OCI-LY7 (cell line): ENCODE results near the gene ANAPC10. TPM values are rescaled to one million over a fixed set of nuclear protein-coding genes. Genes with fewer than 3 reads are reported as not detected.
A peak's percentile ranks its signal among the peaks of the same experiment; 100 is the strongest.

Source experiments
- BruUV-seq: library from RNA; stranded (reverse); fragments of 400-500 nt; replicated peaks from 2 replicates; lab custom pipeline; 2021; lab: Mats Ljungman, UMichigan
- CTCF ChIA-PET: fragments of 300-600 bp; sonication (Branson Sonifier 250); formaldehyde crosslinking; loops from one replicate; lab custom pipeline; 2022; ENCODE audit warnings: antibody characterized with exemption; ENCODE audit not compliant: unreplicated experiment; lab: Charles Lee
- POLR2A ChIA-PET: fragments of 300-600 bp; sonication (Branson Sonifier 250); formaldehyde crosslinking; loops from one replicate; lab custom pipeline; 2022; ENCODE audit warnings: antibody characterized with exemption; lab: Charles Lee
- DNase-seq: peaks from one replicate; pipeline ENCODE4 v3.0.0-alpha.2; 2015; ENCODE audit warnings: low spot score
- H2AFZ ChIP-seq: fragments of 200-600 bp; sonication (generic), shearing (Covaris generic); 2 replicates; pipeline ENCODE4 v1.6.1; 2014; ENCODE audit warnings: mild to moderate bottlenecking, antibody characterized with exemption, low read length, moderate library complexity
- H3K27ac ChIP-seq: fragments of 200-600 bp; sonication (generic); 2 replicates; pipeline ENCODE4 v1.5.1; 2014; ENCODE audit warnings: mixed run types, low read depth, mild to moderate bottlenecking, moderate library complexity, low read length, inconsistent platforms; ENCODE audit not compliant: poor library complexity, severe bottlenecking
- H3K36me3 ChIP-seq: fragments of 200-600 bp; sonication (generic); 2 replicates; pipeline ENCODE4 v1.6.1; 2014; ENCODE audit warnings: mild to moderate bottlenecking, antibody characterized with exemption, low read length, moderate library complexity, mixed read lengths; ENCODE audit not compliant: insufficient read depth
- H3K4me1 ChIP-seq: fragments of 200-600 bp; sonication (generic); 2 replicates; pipeline ENCODE4 v1.5.1; 2014; ENCODE audit warnings: mild to moderate bottlenecking, low read length; ENCODE audit not compliant: insufficient read depth, poor library complexity, severe bottlenecking
- H3K4me2 ChIP-seq: fragments of 200-600 bp; sonication (generic); 2 replicates; pipeline ENCODE4 v1.6.1; 2014; ENCODE audit warnings: mild to moderate bottlenecking, low read length
- H3K4me3 ChIP-seq: fragments of 200-600 bp; sonication (generic); 2 replicates; pipeline ENCODE4 v1.5.1; 2014; ENCODE audit warnings: mild to moderate bottlenecking, low read depth, low read length; ENCODE audit not compliant: poor library complexity, severe bottlenecking
- H3K79me2 ChIP-seq: fragments of 200-600 bp; sonication (generic); 2 replicates; pipeline ENCODE4 v1.6.1; 2016; ENCODE audit warnings: low read depth, mild to moderate bottlenecking, low read length, moderate library complexity, mixed read lengths; ENCODE audit not compliant: insufficient read depth
- H3K9me2 ChIP-seq: fragments of 200-600 bp; sonication (generic); 2 replicates; pipeline ENCODE4 v1.6.1; 2016; ENCODE audit warnings: mild to moderate bottlenecking, low read length, mixed read lengths; ENCODE audit not compliant: insufficient read depth
- H3K9me3 ChIP-seq: fragments of 200-600 bp; sonication (generic); 2 replicates; pipeline ENCODE4 v1.6.1; 2014; ENCODE audit warnings: mild to moderate bottlenecking, mixed run types, low read length, mixed read lengths
- H4K20me1 ChIP-seq: fragments of 200-600 bp; sonication (generic); 2 replicates; pipeline ENCODE4 v1.6.1; 2014; ENCODE audit warnings: mild to moderate bottlenecking, antibody characterized with exemption, low read length, moderate library complexity, mixed read lengths; ENCODE audit not compliant: insufficient read depth
- EZH2phosphoT487 ChIP-seq: fragments of 200-600 bp; sonication (generic); IDR thresholded peaks from 2 replicates; pipeline ENCODE4 v1.6.1; 2018; ENCODE audit warnings: low read depth, borderline replicate concordance, mild to moderate bottlenecking, mixed run types, antibody characterized with exemption, low read length, moderate library complexity, mixed read lengths
- intact Hi-C: fragments of 100-400 bp; cut with micrococcal nuclease; formaldehyde crosslinking; loops from one replicate; pipeline ENCODE4 v1.10.0; 2022; ENCODE audit not compliant: unreplicated experiment
- total RNA-seq, 2 experiments: library from RNA; depleted of rRNA in 1 of 2; stranded (reverse); fragments of >200 nt in 1 of 2; shearing (Covaris generic) in 1 of 2; gene quantifications; 2 replicates each; pipeline ENCODE4 v1.2.3, GENCODE V29; 2014 to 2022
- TF ChIP-seq, protein P1 (sequence below): fragments of 200-600 bp; sonication (generic); conservative IDR thresholded peaks from 2 replicates; pipeline ENCODE4 v1.5.1; 2014; ENCODE audit warnings: mild to moderate bottlenecking, antibody characterized with exemption, low read length, moderate library complexity, mixed read lengths

ANAPC10 gene
- total RNA-seq, 2 experiments from 2014 or later = 31.6 to 34.1 TPM

DNA sequence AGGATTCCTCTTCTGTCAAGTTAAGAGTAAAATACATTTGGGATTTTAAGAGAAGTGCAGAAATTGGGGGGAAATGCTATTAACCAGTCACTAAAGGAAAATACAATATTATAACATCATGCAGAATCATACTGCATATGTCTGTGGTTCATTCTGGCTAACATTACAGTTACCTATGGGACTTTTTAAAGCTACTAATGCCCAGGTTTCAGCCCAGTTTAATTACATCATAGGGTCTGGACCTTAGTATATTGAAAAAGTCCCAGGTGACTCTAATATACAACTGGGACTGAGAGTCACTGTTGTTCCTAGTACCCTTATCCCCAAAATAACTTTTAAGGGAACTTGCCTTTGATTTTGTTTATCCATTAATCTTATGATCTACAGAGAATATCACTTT, 10.1 kb upstream of the ANAPC10 start:
- DNase-seq = no peak
- Histone ChIP-seq H3K4me2 (no peak overlapping the region), H3K9me2 (no peaks in the 10 kb centered on the region), H3K27ac (no peak overlapping the region), H3K36me3 (peaks cover 98% of the 10 kb centered on the region), H4K20me1 (peaks cover 15% of the 10 kb centered on the region), H2AFZ (no peak overlapping the region), H3K4me3 (no peak overlapping the region), H3K79me2 (peaks cover 76% of the 10 kb centered on the region), H3K9me3 (no peaks in the 10 kb centered on the region), H3K4me1 (peaks cover 13% of the 10 kb centered on the region)
- intact Hi-C loops = loop anchor here (2.0 to 5.0 kb wide), 2 partner anchors 17 to 34 kb away; no protein-coding TSS in a partner anchor
- CTCF ChIA-PET = no interaction called here
- no TSS peak for BruUV-seq
- TF ChIP-seq, protein P1, sequence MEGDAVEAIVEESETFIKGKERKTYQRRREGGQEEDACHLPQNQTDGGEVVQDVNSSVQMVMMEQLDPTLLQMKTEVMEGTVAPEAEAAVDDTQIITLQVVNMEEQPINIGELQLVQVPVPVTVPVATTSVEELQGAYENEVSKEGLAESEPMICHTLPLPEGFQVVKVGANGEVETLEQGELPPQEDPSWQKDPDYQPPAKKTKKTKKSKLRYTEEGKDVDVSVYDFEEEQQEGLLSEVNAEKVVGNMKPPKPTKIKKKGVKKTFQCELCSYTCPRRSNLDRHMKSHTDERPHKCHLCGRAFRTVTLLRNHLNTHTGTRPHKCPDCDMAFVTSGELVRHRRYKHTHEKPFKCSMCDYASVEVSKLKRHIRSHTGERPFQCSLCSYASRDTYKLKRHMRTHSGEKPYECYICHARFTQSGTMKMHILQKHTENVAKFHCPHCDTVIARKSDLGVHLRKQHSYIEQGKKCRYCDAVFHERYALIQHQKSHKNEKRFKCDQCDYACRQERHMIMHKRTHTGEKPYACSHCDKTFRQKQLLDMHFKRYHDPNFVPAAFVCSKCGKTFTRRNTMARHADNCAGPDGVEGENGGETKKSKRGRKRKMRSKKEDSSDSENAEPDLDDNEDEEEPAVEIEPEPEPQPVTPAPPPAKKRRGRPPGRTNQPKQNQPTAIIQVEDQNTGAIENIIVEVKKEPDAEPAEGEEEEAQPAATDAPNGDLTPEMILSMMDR = no peak
- TF ChIP-seq EZH2phosphoT487 = no peak
- POLR2A ChIA-PET = no interaction called here

DNA sequence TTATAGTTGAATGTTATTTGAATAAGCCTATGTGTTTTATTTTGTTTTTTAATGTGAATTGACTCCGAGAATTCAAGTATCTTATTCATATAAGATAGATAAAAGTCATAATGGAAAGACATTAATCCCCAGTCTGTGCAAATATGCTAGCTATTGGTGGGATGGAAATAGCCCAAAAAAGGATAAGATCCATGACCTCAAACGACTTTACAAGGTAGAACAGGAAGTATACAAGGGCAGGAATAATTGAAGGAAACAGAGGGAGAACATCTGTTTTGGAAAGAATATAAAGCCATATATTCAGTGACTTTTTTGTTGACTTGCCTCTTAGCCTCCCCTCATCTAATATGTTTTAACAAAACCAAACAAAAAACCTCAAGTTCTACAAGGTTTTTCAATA, 9.1 kb upstream of the ANAPC10 start:
- H4K20me1 ChIP-seq = peaks cover 25% of the 10 kb centered on the region
- H3K4me1 ChIP-seq = peaks cover 24% of the 10 kb centered on the region
- H3K36me3 ChIP-seq = peaks cover 97% of the 10 kb centered on the region
- H3K9me2 ChIP-seq = no peaks in the 10 kb centered on the region
- TF ChIP-seq EZH2phosphoT487 = no peak
- TF ChIP-seq, protein P1 = no peak
- H3K4me3 ChIP-seq = no peak overlapping the region
- BruUV-seq = no TSS peak
- intact Hi-C loops = loop anchor here (5.0 kb wide), 1 partner anchor 35 kb away; no protein-coding TSS in a partner anchor
- no peak overlapping the region for H2AFZ ChIP-seq
- no peak overlapping the region for H3K4me2 ChIP-seq
- ChIA-PET CTCF (no interaction called here), POLR2A (interaction anchor here (0.7 to 1.2 kb wide), 3 partner anchors 29 to 42 kb away, joined by 3 to 4 read pairs (median 3); no protein-coding TSS in a partner anchor)
- peaks cover 85% of the 10 kb centered on the region for H3K79me2 ChIP-seq
- no peak for DNase-seq
- no peaks in the 10 kb centered on the region for H3K9me3 ChIP-seq
- H3K27ac ChIP-seq = no peak overlapping the region

DNA sequence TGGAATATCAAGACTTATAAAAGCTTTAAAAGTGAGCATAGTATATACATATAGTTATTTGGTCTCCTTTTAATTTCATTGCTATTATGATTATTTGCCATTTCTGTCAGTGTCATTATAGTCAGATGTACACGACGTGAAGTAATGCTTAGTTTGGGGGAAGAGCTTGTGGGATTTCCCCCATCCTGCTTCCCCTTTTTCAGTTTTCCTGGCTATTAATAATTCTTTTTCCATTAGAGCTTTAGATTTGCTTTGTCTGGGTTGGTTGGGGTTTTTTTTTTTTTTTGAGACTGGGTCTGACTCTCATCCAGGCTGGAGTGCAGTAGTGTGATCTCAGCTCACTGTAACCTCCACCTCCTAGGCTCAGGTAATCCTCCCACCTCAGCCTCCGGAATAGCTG, 5.5 kb upstream of the ANAPC10 start:
- H3K27ac ChIP-seq = no peak overlapping the region
- peaks cover 51% of the 10 kb centered on the region for H4K20me1 ChIP-seq
- BruUV-seq = no TSS peak
- no peaks in the 10 kb centered on the region for H3K9me3 ChIP-seq
- no peak for TF ChIP-seq EZH2phosphoT487
- TF ChIP-seq, protein P1 = no peak
- CTCF ChIA-PET = interaction anchor here (1.1 to 1.2 kb wide), 2 partner anchors 9 to 75 kb away, joined by 3 read pairs; no protein-coding TSS in a partner anchor
- POLR2A ChIA-PET = interaction anchor here (0.7 to 2.2 kb wide), 3 partner anchors 10 to 935 kb away, joined by 3 to 8 read pairs (median 3); no protein-coding TSS in a partner anchor
- H3K4me2 ChIP-seq = peak overlapping the region; percentile 79
- H3K4me3 ChIP-seq = no peak overlapping the region
- peaks cover 38% of the 10 kb centered on the region for H3K4me1 ChIP-seq
- intact Hi-C loops = no loop called here
- H3K36me3 ChIP-seq = peaks cover 84% of the 10 kb centered on the region
- no peaks in the 10 kb centered on the region for H3K9me2 ChIP-seq
- peaks cover 100% of the 10 kb centered on the region for H3K79me2 ChIP-seq
- H2AFZ ChIP-seq = no peak overlapping the region
- DNase-seq = no peak
